Breast epithelium (tissue), 4 donors: ENCODE results near the gene ABCB1. TPM values are rescaled to one million over a fixed set of nuclear protein-coding genes. Genes with fewer than 3 reads are reported as not detected.

Experiments used
- DNase-seq, 2 donors: peaks; one replicate each; pipeline ENCODE4 v3.0.0-alpha.2; 2019; ENCODE audit warnings: low spot score in 2 of 2
- H3K27ac ChIP-seq, 2 donors: fragments of 200-600 bp; sonication (generic) in 1 of 2; one replicate each; pipeline ENCODE4 v1.5.1; 2016 to 2019; ENCODE audit warnings: mild to moderate bottlenecking in 1 of 2
- H3K27me3 ChIP-seq, 2 donors: fragments of 200-600 bp; sonication (generic) in 1 of 2; one replicate each; pipeline versions ENCODE4 v1.5.1 to v1.6.0; 2017 to 2019; ENCODE audit warnings: control low read depth in 1 of 2, mild to moderate bottlenecking in 1 of 2
- H3K36me3 ChIP-seq: fragments of 200-600 bp; one replicate; pipeline ENCODE4 v1.5.1; 2019
- H3K4me1 ChIP-seq, 2 donors: fragments of 200-600 bp; sonication (generic); one replicate each; pipeline ENCODE4 v1.5.1; 2016 to 2019; ENCODE audit warnings: control low read depth in 1 of 2
- H3K4me3 ChIP-seq, 3 donors: fragments of 200-600 bp; sonication (generic); 1 replicate in 2 of 3; 2 replicates in 1 of 3; pipeline ENCODE4 v1.5.1; 2016 to 2019; ENCODE audit warnings: mild to moderate bottlenecking in 3 of 3, moderate library complexity in 2 of 3
- H3K9me3 ChIP-seq, 2 donors: fragments of 200-600 bp; sonication (generic) in 1 of 2; one replicate each; pipeline ENCODE4 v1.5.1; 2016 to 2019; ENCODE audit warnings: control low read depth in 1 of 2
- POLR2A ChIP-seq: fragments of 450-650 bp; IDR thresholded peaks from one replicate; pipeline ENCODE4 v1.6.1; 2016; ENCODE audit warnings: antibody characterized with exemption, mild to moderate bottlenecking, moderate library complexity
- POLR2AphosphoS5 ChIP-seq, 3 donors: sonication (generic); formaldehyde crosslinking; IDR thresholded peaks; one replicate each; pipeline ENCODE4 v1.6.1; 2017; ENCODE audit warnings: antibody characterized with exemption in 3 of 3
- intact Hi-C: fragments of 100-400 bp; cut with DNase I; formaldehyde crosslinking; loops from one replicate; pipeline ENCODE4 v1.15.1; 2023; ENCODE audit warnings: low total_unique reads
- total RNA-seq, 3 donors: library from RNA; depleted of rRNA; stranded (reverse); fragments of >200 nt; gene quantifications; one replicate each; pipeline ENCODE4 v1.1.0, GENCODE V29; 2016
- TF ChIP-seq, protein P1 (sequence below), 3 donors: fragments of 450-650 bp; IDR thresholded peaks; one replicate each; pipeline ENCODE4 v1.5.1; 2016 to 2017; ENCODE audit warnings: antibody characterized with exemption in 3 of 3, mild to moderate bottlenecking in 3 of 3, moderate library complexity in 3 of 3

ABCB1 gene
- total RNA-seq, 3 donors from 2014 or later, result 3.2 to 14.9 (median 12.8) TPM

DNA sequence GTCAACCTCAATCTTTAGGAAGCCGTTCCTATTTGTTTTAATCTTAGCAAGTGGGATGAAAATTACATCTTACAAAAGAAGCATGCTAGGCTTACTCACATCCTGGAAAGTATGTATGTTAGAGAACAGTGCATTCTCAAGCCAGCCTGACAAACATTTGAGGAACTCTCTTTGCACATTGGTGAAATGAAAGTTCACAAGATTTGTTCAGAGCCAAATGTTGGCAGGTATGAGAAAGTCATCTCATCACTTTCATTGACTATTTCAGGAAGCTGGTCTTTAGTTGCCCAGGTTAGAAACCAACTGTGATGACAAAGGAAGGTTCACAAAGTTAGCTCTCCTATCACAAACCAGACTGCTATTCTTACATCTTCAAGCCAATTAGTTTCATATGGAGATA, 57.1 kb downstream of the ABCB1 start:
- no peaks in the 10 kb centered on the region for H3K4me1 ChIP-seq
- no peak overlapping the region for H3K27ac ChIP-seq
- no peak overlapping the region for H3K4me3 ChIP-seq
- H3K9me3 ChIP-seq, result no peaks in the 10 kb centered on the region
- TF ChIP-seq POLR2AphosphoS5 (IDR thresholded peaks at IDR 0.05) (no peak), POLR2A (no peak)
- TF ChIP-seq, protein P1, sequence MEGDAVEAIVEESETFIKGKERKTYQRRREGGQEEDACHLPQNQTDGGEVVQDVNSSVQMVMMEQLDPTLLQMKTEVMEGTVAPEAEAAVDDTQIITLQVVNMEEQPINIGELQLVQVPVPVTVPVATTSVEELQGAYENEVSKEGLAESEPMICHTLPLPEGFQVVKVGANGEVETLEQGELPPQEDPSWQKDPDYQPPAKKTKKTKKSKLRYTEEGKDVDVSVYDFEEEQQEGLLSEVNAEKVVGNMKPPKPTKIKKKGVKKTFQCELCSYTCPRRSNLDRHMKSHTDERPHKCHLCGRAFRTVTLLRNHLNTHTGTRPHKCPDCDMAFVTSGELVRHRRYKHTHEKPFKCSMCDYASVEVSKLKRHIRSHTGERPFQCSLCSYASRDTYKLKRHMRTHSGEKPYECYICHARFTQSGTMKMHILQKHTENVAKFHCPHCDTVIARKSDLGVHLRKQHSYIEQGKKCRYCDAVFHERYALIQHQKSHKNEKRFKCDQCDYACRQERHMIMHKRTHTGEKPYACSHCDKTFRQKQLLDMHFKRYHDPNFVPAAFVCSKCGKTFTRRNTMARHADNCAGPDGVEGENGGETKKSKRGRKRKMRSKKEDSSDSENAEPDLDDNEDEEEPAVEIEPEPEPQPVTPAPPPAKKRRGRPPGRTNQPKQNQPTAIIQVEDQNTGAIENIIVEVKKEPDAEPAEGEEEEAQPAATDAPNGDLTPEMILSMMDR (IDR thresholded peaks at IDR 0.05), result no peak
- DNase-seq, result no peak
- H3K27me3 ChIP-seq, result no peaks in the 10 kb centered on the region
- no peaks in the 10 kb centered on the region for H3K36me3 ChIP-seq
- intact Hi-C loops, result no loop called here

DNA sequence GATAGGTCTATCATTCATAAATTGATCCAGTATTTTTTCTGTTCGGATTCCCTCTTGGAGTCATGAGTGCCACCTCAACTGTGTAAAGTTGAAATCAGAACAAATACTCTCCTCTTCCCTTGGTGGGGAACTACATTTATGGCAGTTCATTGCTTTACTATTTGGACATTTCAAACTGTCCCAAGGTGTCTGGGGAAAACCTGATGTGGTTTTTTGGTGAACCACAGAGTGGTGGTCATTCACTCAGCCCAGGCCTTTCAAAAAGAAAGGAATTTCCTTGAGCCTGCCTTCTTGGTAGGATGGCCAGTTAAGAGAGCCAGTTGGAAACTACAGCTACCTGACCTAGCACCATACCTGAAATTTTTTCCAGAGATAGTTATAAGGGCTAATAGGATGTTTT, 59.0 kb downstream of the ABCB1 start:
- Histone ChIP-seq H3K27ac (no peak overlapping the region), H3K36me3 (no peaks in the 10 kb centered on the region), H3K4me1 (no peaks in the 10 kb centered on the region), H3K27me3 (no peaks in the 10 kb centered on the region), H3K9me3 (no peaks in the 10 kb centered on the region), H3K4me3 (no peak overlapping the region)
- intact Hi-C loops, result no loop called here
- no peak for DNase-seq
- no peak for TF ChIP-seq POLR2A
- no peak for TF ChIP-seq POLR2AphosphoS5 (IDR thresholded peaks at IDR 0.05)
- TF ChIP-seq, protein P1 (IDR thresholded peaks at IDR 0.05), result no peak

DNA sequence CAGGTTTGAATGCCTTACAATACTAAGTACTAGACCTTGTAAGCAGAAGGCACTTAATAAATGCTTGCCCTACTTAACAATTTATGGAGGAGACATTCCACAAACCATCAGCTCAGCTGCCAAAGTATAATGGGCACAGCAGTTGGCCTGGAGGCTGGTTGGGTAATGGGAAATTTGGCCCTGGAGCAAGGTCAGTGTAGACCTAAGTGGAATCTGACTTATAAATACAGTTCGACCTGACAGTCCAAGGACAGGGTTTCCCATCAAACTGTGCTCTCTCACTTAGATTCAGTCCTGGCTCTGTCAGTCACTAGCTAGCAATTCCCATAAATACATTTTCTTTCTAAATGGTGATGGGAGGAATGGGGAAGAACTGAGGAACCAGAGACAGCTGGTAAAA, 62.6 kb downstream of the ABCB1 start:
- no peaks in the 10 kb centered on the region for H3K36me3 ChIP-seq
- H3K27me3 ChIP-seq, result no peaks in the 10 kb centered on the region
- intact Hi-C loops, result no loop called here
- no peak for DNase-seq
- no peaks in the 10 kb centered on the region for H3K4me1 ChIP-seq
- H3K4me3 ChIP-seq, result no peak overlapping the region
- no peaks in the 10 kb centered on the region for H3K9me3 ChIP-seq
- TF ChIP-seq POLR2A (no peak), POLR2AphosphoS5 (IDR thresholded peaks at IDR 0.05) (no peak)
- TF ChIP-seq, protein P1 (IDR thresholded peaks at IDR 0.05), result no peak
- H3K27ac ChIP-seq, result no peak overlapping the region

DNA sequence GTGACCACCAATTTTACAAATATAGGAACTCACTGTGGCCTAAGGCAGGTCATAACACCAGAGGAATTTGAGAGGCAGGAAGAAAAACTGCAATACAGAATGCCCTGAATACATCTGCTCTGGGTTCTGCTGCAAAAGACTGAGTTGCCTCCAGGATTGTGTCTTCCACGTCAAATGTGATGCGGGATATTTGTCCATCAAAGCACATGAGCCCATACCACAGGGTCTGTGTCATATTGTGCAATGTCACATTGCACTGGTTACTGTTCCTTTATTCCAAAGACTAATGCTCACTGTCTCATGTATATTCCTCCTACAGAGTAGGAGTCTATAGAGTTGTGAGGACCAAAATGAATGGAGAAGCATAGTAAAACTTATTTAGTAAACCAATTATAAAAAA, 66.6 kb downstream of the ABCB1 start:
- no peaks in the 10 kb centered on the region for H3K36me3 ChIP-seq
- no peaks in the 10 kb centered on the region for H3K4me1 ChIP-seq
- H3K4me3 ChIP-seq, result no peak overlapping the region
- H3K27ac ChIP-seq, result no peak overlapping the region
- DNase-seq, result no peak
- H3K27me3 ChIP-seq, result no peaks in the 10 kb centered on the region
- TF ChIP-seq POLR2AphosphoS5 (IDR thresholded peaks at IDR 0.05) (no peak), POLR2A (no peak)
- TF ChIP-seq, protein P1 (IDR thresholded peaks at IDR 0.05), result no peak
- H3K9me3 ChIP-seq, result no peaks in the 10 kb centered on the region
- intact Hi-C loops, result no loop called here

DNA sequence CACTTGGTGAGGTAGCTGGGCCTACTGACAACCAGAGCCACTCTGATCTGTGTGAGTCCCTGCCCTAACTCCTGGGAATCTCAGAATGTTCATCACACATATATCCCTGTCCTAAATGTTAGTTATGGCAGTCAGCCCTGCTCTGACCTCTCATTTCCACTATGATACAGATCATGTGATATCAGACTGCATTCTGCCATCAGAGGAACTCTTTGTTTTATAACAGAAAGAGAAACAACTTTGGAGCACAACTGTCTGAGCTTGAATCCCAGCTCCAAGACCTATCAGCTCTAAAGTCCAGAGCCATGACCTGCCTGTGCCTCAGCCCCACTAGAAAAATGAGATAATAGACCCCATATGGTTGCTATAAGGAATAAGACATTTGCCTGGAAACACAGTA, 70.6 kb downstream of the ABCB1 start:
- H3K27me3 ChIP-seq, result no peaks in the 10 kb centered on the region
- no peak for DNase-seq
- H3K4me3 ChIP-seq, result no peak overlapping the region
- TF ChIP-seq POLR2A (no peak), POLR2AphosphoS5 (IDR thresholded peaks at IDR 0.05) (no peak)
- TF ChIP-seq, protein P1 (IDR thresholded peaks at IDR 0.05), result no peak
- intact Hi-C loops, result no loop called here
- no peaks in the 10 kb centered on the region for H3K36me3 ChIP-seq
- no peaks in the 10 kb centered on the region for H3K4me1 ChIP-seq
- H3K27ac ChIP-seq, result no peak overlapping the region
- no peaks in the 10 kb centered on the region for H3K9me3 ChIP-seq
